Measurements from ENCODE around the gene WIZ. TPM values are rescaled to one million over a fixed set of nuclear protein-coding genes. Genes with fewer than 3 reads are reported as not detected.
A peak's percentile ranks its signal among the peaks of the same experiment; 100 is the strongest.

The WIZ gene
- total RNA-seq, 2 experiments from 2014 or later, result 18.2 to 21.4 TPM

DNA sequence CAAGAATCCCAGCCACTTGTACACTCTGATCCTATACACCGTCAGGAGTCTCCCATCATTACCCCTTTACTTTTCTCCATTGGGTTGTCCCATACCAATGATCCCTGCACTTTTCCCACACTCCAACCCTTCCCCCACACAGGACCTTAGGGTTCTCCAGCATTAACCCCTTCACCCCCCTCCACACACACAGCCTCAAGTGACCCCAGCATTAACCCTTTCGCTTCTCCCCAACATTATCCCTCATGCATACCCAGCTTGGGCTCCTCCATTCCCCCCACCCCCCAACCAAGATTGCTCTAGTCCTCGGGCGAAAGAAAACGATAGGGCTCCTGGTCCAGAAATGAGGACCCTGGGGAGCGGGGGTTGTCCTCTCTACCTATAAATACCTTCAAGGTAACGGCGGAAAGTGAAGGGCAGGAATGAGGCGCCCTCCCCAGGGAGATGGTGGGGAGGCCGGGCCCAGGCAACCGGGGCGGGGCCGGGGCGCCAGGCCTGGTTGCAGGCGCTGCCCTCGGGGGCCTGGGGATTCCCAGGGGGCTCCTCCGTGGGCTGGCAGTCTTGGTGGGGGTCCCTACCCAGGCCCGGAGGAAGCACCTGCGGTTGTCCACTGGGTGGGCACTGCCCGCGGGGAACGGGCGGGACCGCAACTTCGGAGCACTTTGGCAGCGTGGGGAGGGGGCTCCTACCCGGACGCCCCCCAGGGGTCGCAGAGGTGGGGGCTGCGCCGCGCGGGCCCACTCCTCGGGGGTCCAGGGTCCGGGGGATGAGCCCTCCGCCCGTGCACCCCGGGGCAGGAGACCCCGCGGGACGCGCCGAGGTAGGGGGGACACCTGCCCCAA is 757 bp downstream of the WIZ start:
- CTCF ChIA-PET, result interaction anchor here (1.9 kb wide), 1 partner anchor 30 kb away, joined by 8 read pairs; the partner anchor contains the start of gene AKAP8L
- peaks cover 14% of the 10 kb centered on the region for H3K4me1 Mint-ChIP-seq (ENCODE audit: low read depth)
- no peak for DNase-seq
- H3K4me3 Mint-ChIP-seq, result peak overlapping the region; percentile 52
- no peaks in the 10 kb centered on the region for H3K9me3 Mint-ChIP-seq
- H3K27me3 Mint-ChIP-seq, result no peaks in the 10 kb centered on the region
- intact Hi-C loops (cut with micrococcal nuclease), result loop anchor here (2.0 kb wide), 1 partner anchor 16 kb away; no protein-coding TSS in a partner anchor
- peak overlapping the region; percentile 29 for H3K27ac Mint-ChIP-seq
- POLR2A ChIA-PET, result interaction anchor here (1.0 kb wide), 1 partner anchor 18 kb away, joined by 3 read pairs; no protein-coding TSS in a partner anchor
- H3K36me3 Mint-ChIP-seq, result peaks cover 26% of the 10 kb centered on the region

- no peak for DNase-seq
- Mint-ChIP-seq H3K27me3 (no peaks in the 10 kb centered on the region), H3K36me3 (peaks cover 20% of the 10 kb centered on the region), H3K4me1 (ENCODE audit: low read depth) (peaks cover 14% of the 10 kb centered on the region), H3K4me3 (peak overlapping the region; percentile 52), H3K9me3 (no peaks in the 10 kb centered on the region), H3K27ac (peak overlapping the region; percentile 29)
- CTCF ChIA-PET, result interaction anchor here (1.9 kb wide), 1 partner anchor 29 kb away, joined by 8 read pairs; the partner anchor contains the start of gene AKAP8L
- POLR2A ChIA-PET, result interaction anchor here (1.0 kb wide), 2 partner anchors 19 to 69 kb away, joined by 3 read pairs; no protein-coding TSS in a partner anchor
- intact Hi-C loops (cut with micrococcal nuclease), result loop anchor here (2.0 kb wide), 1 partner anchor 15 kb away; no protein-coding TSS in a partner anchor
Observed at GRCh38 chr19:15448044-15448777, 1.5 kb downstream of the WIZ start.

- Mint-ChIP-seq H3K36me3 (peaks cover 15% of the 10 kb centered on the region), H3K27ac (no peak overlapping the region), H3K4me1 (ENCODE audit: low read depth) (peaks cover 14% of the 10 kb centered on the region), H3K4me3 (no peak overlapping the region), H3K27me3 (no peaks in the 10 kb centered on the region), H3K9me3 (no peaks in the 10 kb centered on the region)
- ChIA-PET POLR2A (interaction anchor here (1.0 kb wide), 1 partner anchor 68 kb away, joined by 3 read pairs; no protein-coding TSS in a partner anchor), CTCF (interaction anchor here (1.9 kb wide), 1 partner anchor 28 kb away, joined by 8 read pairs; the partner anchor contains the start of gene AKAP8L)
- DNase-seq, result no peak
- intact Hi-C loops (cut with micrococcal nuclease), result no loop called here
Observed at GRCh38 chr19:15447057-15447456, 2.7 kb downstream of the WIZ start.

DNA sequence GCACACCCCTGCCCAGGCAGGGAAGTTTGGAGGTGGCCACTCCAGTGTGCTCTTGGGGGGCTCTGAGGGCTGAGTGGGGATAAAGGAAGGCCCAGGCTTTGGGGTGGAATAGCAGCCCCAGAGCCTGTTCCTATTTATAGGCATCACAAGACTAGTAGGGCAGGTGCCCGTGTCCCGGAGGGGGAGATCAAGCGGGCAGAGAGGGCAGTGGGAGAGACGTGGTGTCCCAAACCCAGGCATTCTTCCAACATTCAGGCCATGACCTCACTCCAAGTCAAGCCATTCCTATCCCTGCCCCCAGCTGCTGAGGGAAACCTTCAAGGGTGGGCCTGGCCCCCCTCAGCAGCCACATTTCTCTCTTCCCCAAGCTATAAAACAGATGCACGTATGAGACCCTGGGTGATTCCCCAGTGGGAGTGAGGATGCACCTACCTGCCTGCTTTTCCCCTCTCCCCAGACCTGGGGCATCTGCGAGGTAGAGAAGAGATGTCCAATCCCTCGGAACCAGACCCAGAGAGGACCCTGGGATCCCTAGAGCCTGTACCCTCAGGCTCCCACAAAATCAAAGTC is 3.9 kb downstream of the WIZ start:
- Mint-ChIP-seq H3K4me1 (ENCODE audit: low read depth) (peaks cover 12% of the 10 kb centered on the region), H3K4me3 (no peak overlapping the region), H3K9me3 (no peaks in the 10 kb centered on the region), H3K36me3 (peaks cover 4% of the 10 kb centered on the region), H3K27me3 (no peaks in the 10 kb centered on the region), H3K27ac (peak overlapping the region; percentile 24)
- CTCF ChIA-PET, result no interaction called here
- intact Hi-C loops (cut with micrococcal nuclease), result no loop called here
- DNase-seq, result no peak
- POLR2A ChIA-PET, result no interaction called here

DNA sequence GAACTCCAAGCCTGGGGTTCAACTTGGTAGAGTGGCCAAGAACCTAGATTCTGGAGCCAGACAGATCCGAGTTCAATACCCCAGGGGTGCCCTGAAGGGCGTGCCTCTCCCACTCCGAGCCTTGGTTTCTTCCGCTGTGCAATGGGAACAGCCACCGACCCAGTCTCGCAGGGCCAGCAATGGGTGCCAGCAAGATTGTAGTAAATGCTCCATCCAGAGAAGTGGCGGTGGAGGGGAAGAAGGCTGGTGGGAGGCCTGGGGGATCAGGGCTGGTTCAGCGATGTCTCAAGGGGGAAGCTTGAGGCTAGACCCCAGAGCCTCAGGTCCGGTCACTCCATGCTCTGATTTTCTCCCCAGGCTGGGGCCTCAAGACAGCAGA is 4.5 kb downstream of the WIZ start:
- Mint-ChIP-seq H3K27me3 (no peaks in the 10 kb centered on the region), H3K4me3 (no peak overlapping the region), H3K27ac (no peak overlapping the region), H3K9me3 (no peaks in the 10 kb centered on the region), H3K4me1 (ENCODE audit: low read depth) (peaks cover 9% of the 10 kb centered on the region), H3K36me3 (peaks cover under 1% of the 10 kb centered on the region)
- intact Hi-C loops (cut with micrococcal nuclease), result no loop called here
- ChIA-PET POLR2A (no interaction called here), CTCF (no interaction called here)
- DNase-seq, result no peak

DNA sequence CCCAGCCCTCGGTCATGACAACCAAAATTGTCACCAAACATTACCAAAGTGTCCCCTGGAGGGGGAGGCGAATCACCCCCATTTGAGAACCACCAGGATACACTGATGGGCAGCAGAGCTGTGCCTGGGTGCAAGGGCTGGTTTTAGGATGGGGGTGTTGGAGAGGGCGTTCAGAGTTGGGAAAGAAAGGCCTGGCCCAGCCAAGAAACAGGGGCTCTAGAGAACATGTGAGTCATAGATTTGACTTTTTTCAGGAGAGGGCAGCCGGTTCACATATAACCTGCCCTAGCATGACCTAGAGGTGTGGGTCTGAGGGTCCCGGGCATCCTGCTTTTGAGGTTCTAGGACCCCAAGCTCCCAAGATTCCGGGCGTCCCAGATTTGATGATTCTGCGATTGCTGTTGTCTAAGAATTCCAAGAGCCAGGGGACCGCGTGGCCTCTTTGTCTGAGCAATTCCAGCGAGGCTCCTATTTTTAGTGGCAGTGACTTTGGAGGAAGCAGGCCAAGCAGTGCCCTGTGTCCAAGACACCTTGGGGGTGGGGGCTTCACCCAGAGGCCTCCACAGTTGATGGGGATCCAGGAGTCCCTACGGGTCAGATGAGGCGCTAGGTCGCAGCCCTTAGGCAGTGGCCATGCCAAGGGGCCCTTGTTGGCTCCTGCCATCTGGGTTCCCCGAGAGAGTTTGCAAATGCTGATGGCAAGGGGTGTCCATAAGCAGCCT is 5.1 kb downstream of the WIZ start:
- Mint-ChIP-seq H3K4me1 (ENCODE audit: low read depth) (peaks cover 7% of the 10 kb centered on the region), H3K36me3 (no peaks in the 10 kb centered on the region), H3K4me3 (no peak overlapping the region), H3K27me3 (no peaks in the 10 kb centered on the region), H3K9me3 (no peaks in the 10 kb centered on the region), H3K27ac (no peak overlapping the region)
- ChIA-PET CTCF (no interaction called here), POLR2A (no interaction called here)
- intact Hi-C loops (cut with micrococcal nuclease), result no loop called here
- DNase-seq, result no peak

- intact Hi-C loops (cut with micrococcal nuclease), result no loop called here
- Mint-ChIP-seq H3K9me3 (no peaks in the 10 kb centered on the region), H3K4me1 (ENCODE audit: low read depth) (peaks cover 5% of the 10 kb centered on the region), H3K4me3 (no peak overlapping the region), H3K27me3 (no peaks in the 10 kb centered on the region), H3K27ac (no peak overlapping the region), H3K36me3 (no peaks in the 10 kb centered on the region)
- DNase-seq, result no peak
- ChIA-PET CTCF (no interaction called here), POLR2A (no interaction called here)
Observed at GRCh38 chr19:15443838-15444237, 5.9 kb downstream of the WIZ start.

GRCh38 chr19:15443325-15443724 is 6.4 kb downstream of the WIZ start:
- H3K36me3 Mint-ChIP-seq, result no peaks in the 10 kb centered on the region
- peaks cover under 1% of the 10 kb centered on the region for H3K4me1 Mint-ChIP-seq (ENCODE audit: low read depth)
- no peak overlapping the region for H3K27ac Mint-ChIP-seq
- intact Hi-C loops (cut with micrococcal nuclease), result no loop called here
- ChIA-PET POLR2A (no interaction called here), CTCF (no interaction called here)
- DNase-seq, result no peak
- no peaks in the 10 kb centered on the region for H3K9me3 Mint-ChIP-seq
- H3K27me3 Mint-ChIP-seq, result no peaks in the 10 kb centered on the region
- H3K4me3 Mint-ChIP-seq, result no peak overlapping the region

DNA sequence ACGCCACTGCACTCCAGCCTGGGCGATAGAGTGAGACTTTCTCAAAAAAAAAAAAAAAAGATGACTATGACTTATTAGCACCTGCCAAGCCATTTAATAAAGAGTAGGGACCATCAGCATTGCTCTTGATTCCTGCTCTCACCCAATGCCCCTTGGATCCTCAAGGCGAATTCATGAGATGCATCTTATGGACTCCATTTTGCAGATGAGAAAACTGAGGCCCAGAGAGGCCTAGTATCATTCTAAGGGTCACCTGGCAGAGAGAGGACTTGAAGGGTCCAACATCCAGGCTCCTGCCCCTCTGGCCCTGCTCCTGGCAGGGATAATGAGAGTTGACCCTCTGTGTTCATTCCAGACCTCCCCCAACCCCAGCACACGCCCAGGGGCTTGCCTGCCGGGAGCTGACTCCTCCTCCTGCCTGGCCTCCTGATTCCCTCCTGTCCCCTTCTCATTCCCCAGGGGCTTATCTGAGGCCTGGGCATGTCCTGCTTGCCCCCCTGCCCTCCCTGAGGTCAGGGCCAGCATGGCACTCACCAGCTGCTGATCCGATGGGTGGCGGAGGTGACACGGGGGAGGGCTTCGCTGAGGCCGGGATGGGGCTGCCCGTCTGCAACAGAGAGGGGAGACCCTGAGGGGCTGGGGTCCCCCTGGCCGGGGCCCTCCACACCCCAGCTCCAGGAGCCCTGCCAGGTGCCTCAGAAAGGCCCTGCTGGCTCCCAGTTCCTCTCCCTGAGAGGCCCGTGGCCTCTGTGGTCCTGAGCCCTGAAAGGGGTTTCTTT is 7.4 kb downstream of the WIZ start:
- no peak overlapping the region for H3K4me3 Mint-ChIP-seq
- H3K36me3 Mint-ChIP-seq, result no peaks in the 10 kb centered on the region
- ChIA-PET POLR2A (no interaction called here), CTCF (interaction anchor here (0.6 to 1.7 kb wide), 3 partner anchors 23 to 154 kb away, joined by 3 to 5 read pairs (median 4); partner anchors contain the start of gene AKAP8L)
- no peaks in the 10 kb centered on the region for H3K4me1 Mint-ChIP-seq (ENCODE audit: low read depth)
- H3K27ac Mint-ChIP-seq, result no peak overlapping the region
- no peaks in the 10 kb centered on the region for H3K9me3 Mint-ChIP-seq
- no peak for DNase-seq
- intact Hi-C loops (cut with micrococcal nuclease), result no loop called here
- H3K27me3 Mint-ChIP-seq, result no peaks in the 10 kb centered on the region

GRCh38 chr19:15441317-15441716 is 8.4 kb downstream of the WIZ start:
- Mint-ChIP-seq H3K9me3 (no peaks in the 10 kb centered on the region), H3K27me3 (no peaks in the 10 kb centered on the region), H3K27ac (no peak overlapping the region), H3K4me1 (ENCODE audit: low read depth) (peaks cover 1% of the 10 kb centered on the region), H3K4me3 (no peak overlapping the region), H3K36me3 (no peaks in the 10 kb centered on the region)
- intact Hi-C loops (cut with micrococcal nuclease), result no loop called here
- POLR2A ChIA-PET, result no interaction called here
- DNase-seq, result no peak
- CTCF ChIA-PET, result interaction anchor here (1.3 to 1.7 kb wide), 2 partner anchors 22 to 114 kb away, joined by 4 to 5 read pairs; partner anchors contain the start of gene AKAP8L
